CD4-positive, alpha-beta T cell treated with Interleukin-4 for 1 hour (primary cell): ENCODE data around the gene RIC1.
"Not testable (repeated sequence)": the region's sequence is repeated elsewhere in the genome, so short reads cannot be mapped to it uniquely, and the experiment has no call there.

Source experiments
- DNase-seq, 2 donors: peaks; one replicate each; pipeline ENCODE4 v3.0.0-alpha.2; 2020 to 2022

Gene RIC1

GRCh38 chr9:5628530-5629311 is at the start of gene RIC1:
Gene RIC1 (plus strand): TSS chr9:5629107. CDS start chr9:5629310, 203 bp downstream.
- peak; percentile 91 to 92 for DNase-seq

- no peak for DNase-seq
Observed at GRCh38 chr9:5579881-5580280, 49.0 kb upstream of the RIC1 start.

- DNase-seq = no peak
Observed at GRCh38 chr9:5580650-5581049, 48.3 kb upstream of the RIC1 start.

GRCh38 chr9:5581706-5582105 is 47.2 kb upstream of the RIC1 start:
- DNase-seq = not testable (repeated sequence)

GRCh38 chr9:5582835-5583195 is 46.1 kb upstream of the RIC1 start:
- DNase-seq = peak; percentile 50 to 61

- DNase-seq = peak in 1 of 2 donors; percentile 45
Observed at GRCh38 chr9:5586391-5586802, 42.5 kb upstream of the RIC1 start.

GRCh38 chr9:5587024-5587423 is 41.9 kb upstream of the RIC1 start:
- DNase-seq = no peak

GRCh38 chr9:5592231-5592630 is 36.7 kb upstream of the RIC1 start:
- no peak for DNase-seq

- DNase-seq = no peak
Observed at GRCh38 chr9:5592904-5593303, 36.0 kb upstream of the RIC1 start.

- no peak for DNase-seq
Observed at GRCh38 chr9:5593904-5594303, 35.0 kb upstream of the RIC1 start.

- DNase-seq = no peak
Observed at GRCh38 chr9:5596173-5596572, 32.7 kb upstream of the RIC1 start.

GRCh38 chr9:5608298-5609225 is 20.3 kb upstream of the RIC1 start:
- DNase-seq = no peak

- DNase-seq = no peak
Observed at GRCh38 chr9:5609226-5609596, 19.7 kb upstream of the RIC1 start.

GRCh38 chr9:5610491-5610890 is 18.4 kb upstream of the RIC1 start:
- DNase-seq = no peak

GRCh38 chr9:5611321-5612184 is 17.4 kb upstream of the RIC1 start:
- DNase-seq = no peak

GRCh38 chr9:5612185-5612530 is 16.7 kb upstream of the RIC1 start:
- no peak for DNase-seq

- DNase-seq = no peak
Observed at GRCh38 chr9:5614192-5614591, 14.7 kb upstream of the RIC1 start.

GRCh38 chr9:5614985-5615384 is 13.9 kb upstream of the RIC1 start:
- no peak for DNase-seq

GRCh38 chr9:5617749-5618148 is 11.2 kb upstream of the RIC1 start:
- no peak for DNase-seq

GRCh38 chr9:5620494-5620893 is 8.4 kb upstream of the RIC1 start:
- DNase-seq = no peak

- DNase-seq = no peak
Observed at GRCh38 chr9:5621327-5621726, 7.6 kb upstream of the RIC1 start.

GRCh38 chr9:5622016-5622415 is 6.9 kb upstream of the RIC1 start:
- DNase-seq = no peak

- DNase-seq = no peak
Observed at GRCh38 chr9:5624655-5625054, 4.3 kb upstream of the RIC1 start.
